ENCODE measurements around the gene ZRANB1. TPM values are rescaled to one million over a fixed set of nuclear protein-coding genes. Genes with fewer than 3 reads are reported as not detected.
"Not testable (repeated sequence)": the region's sequence is repeated elsewhere in the genome, so short reads cannot be mapped to it uniquely, and the experiment has no call there.

ZRANB1 gene
- total RNA-seq, 2 donors from 2014 or later, result 26.0 to 26.9 TPM

DNA sequence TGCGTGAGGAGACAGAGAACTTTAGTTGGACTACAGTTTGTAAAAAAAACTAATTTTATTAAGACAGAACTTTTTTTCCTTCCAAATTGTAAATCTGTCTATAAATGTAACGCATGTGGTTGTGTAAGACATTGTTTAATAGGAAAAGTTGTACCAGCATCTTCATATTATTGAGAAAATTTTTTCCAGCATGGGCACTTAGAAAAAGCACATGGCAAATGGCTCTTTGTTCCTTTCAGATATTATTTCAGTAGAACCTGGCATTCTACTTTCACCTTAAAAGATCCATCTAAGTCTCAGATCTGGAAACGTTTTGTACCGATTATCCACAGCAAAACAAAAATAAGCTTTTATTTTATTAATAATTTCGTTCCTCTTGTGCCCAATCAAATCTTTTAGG is 43.2 kb downstream of the ZRANB1 start:
- H3K4me1 Mint-ChIP-seq, result no peaks in the 10 kb centered on the region
- no peaks in the 10 kb centered on the region for H3K9me3 ChIP-seq (ENCODE audit: control insufficient read depth, low read length)
- H3K36me3 Mint-ChIP-seq (ENCODE audit: low read depth), result peaks cover 71% of the 10 kb centered on the region
- H3K27ac Mint-ChIP-seq, result no peak overlapping the region
- H3K27me3 ChIP-seq (ENCODE audit: control insufficient read depth, insufficient read depth, low read length, poor library complexity, severe bottlenecking), result no peaks in the 10 kb centered on the region
- H3K27ac ChIP-seq (ENCODE audit: low read depth, low read length), result no peak overlapping the region
- H3K4me1 ChIP-seq (ENCODE audit: control insufficient read depth, insufficient read depth, low read length), result no peaks in the 10 kb centered on the region
- no peak for DNase-seq
- peaks cover 78% of the 10 kb centered on the region for H3K36me3 ChIP-seq (ENCODE audit: control insufficient read depth, insufficient read depth, low read length)
- no peaks in the 10 kb centered on the region for H3K9me3 Mint-ChIP-seq
- H3K27me3 Mint-ChIP-seq (ENCODE audit: insufficient read depth), result no peaks in the 10 kb centered on the region
- H3K4me3 Mint-ChIP-seq, result no peak overlapping the region
- no peak overlapping the region for H3K4me3 ChIP-seq (ENCODE audit: low read length)
- H3K9ac ChIP-seq (ENCODE audit: extremely low read depth, low read length, poor library complexity, severe bottlenecking), result no peak overlapping the region
- TF ChIP-seq, protein P1, sequence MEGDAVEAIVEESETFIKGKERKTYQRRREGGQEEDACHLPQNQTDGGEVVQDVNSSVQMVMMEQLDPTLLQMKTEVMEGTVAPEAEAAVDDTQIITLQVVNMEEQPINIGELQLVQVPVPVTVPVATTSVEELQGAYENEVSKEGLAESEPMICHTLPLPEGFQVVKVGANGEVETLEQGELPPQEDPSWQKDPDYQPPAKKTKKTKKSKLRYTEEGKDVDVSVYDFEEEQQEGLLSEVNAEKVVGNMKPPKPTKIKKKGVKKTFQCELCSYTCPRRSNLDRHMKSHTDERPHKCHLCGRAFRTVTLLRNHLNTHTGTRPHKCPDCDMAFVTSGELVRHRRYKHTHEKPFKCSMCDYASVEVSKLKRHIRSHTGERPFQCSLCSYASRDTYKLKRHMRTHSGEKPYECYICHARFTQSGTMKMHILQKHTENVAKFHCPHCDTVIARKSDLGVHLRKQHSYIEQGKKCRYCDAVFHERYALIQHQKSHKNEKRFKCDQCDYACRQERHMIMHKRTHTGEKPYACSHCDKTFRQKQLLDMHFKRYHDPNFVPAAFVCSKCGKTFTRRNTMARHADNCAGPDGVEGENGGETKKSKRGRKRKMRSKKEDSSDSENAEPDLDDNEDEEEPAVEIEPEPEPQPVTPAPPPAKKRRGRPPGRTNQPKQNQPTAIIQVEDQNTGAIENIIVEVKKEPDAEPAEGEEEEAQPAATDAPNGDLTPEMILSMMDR (conservative IDR thresholded peaks at IDR 0.05), result no peak
- WGBS, 2 experiments (ENCODE audit: insufficient coverage in 1 of 2, insufficient read length in 1 of 2), result 96% methylated on average over 3 to 5 of the region's 5 CpGs

DNA sequence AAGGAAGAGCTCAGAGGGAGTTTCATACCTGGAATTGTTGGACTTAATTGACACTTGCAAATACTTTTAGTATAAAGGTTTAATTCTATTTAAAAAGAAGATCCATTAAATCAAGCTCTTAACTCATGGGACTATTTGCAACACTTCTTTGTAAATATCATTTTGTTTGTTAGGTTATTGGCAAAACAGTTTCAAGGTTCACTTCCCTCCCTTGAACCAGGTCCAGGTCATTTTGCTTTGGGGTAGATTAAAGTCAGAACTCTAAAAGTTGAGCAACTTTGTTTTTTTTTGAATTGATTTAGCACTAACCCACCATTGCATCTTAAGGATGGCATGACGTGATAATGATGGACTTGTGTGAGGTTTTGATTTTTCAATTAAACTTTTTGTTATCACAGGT is 45.9 kb downstream of the ZRANB1 start:
- H3K27me3 Mint-ChIP-seq (ENCODE audit: insufficient read depth), result no peaks in the 10 kb centered on the region
- no peaks in the 10 kb centered on the region for H3K27me3 ChIP-seq (ENCODE audit: control insufficient read depth, insufficient read depth, low read length, poor library complexity, severe bottlenecking)
- H3K36me3 ChIP-seq (ENCODE audit: control insufficient read depth, insufficient read depth, low read length), result peaks cover 79% of the 10 kb centered on the region
- H3K4me3 Mint-ChIP-seq, result no peak overlapping the region
- no peaks in the 10 kb centered on the region for H3K9me3 Mint-ChIP-seq
- H3K27ac ChIP-seq (ENCODE audit: low read depth, low read length), result no peak overlapping the region
- H3K4me1 Mint-ChIP-seq, result no peaks in the 10 kb centered on the region
- no peak overlapping the region for H3K4me3 ChIP-seq (ENCODE audit: low read length)
- TF ChIP-seq, protein P1 (conservative IDR thresholded peaks at IDR 0.05), result no peak
- WGBS, 2 experiments (ENCODE audit: insufficient coverage in 1 of 2, insufficient read length in 1 of 2), result 91 to 100% methylated on average over 1 of the region's 1 CpG
- peaks cover 82% of the 10 kb centered on the region for H3K36me3 Mint-ChIP-seq (ENCODE audit: low read depth)
- peak overlapping the region; percentile 20 for H3K27ac Mint-ChIP-seq
- DNase-seq, result no peak
- no peaks in the 10 kb centered on the region for H3K9me3 ChIP-seq (ENCODE audit: control insufficient read depth, low read length)
- H3K9ac ChIP-seq (ENCODE audit: extremely low read depth, low read length, poor library complexity, severe bottlenecking), result no peak overlapping the region
- no peaks in the 10 kb centered on the region for H3K4me1 ChIP-seq (ENCODE audit: control insufficient read depth, insufficient read depth, low read length)

DNA sequence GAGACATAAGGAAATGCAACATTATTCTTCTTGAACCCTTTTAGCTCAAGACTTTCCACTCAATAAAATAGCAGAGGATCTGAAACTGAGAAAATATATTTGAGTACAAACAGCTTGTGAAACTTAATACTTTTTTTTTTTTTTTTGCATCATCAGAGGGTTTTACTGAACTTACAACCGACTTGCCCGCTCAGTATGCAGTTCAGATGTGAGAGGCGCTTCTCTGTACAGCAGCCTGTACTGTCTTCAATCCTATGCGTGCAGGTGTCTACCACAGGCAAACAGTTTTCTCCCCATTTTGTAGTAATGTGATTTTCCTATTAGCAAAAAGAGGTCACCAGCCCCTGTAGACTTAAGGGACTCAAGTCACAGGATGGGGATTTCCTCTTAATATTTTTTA is 46.8 kb downstream of the ZRANB1 start:
- H3K9me3 Mint-ChIP-seq; H3K9ac ChIP-seq (ENCODE audit: extremely low read depth, low read length, poor library complexity, severe bottlenecking); H3K27ac ChIP-seq (ENCODE audit: low read depth, low read length); H3K4me3 ChIP-seq (ENCODE audit: low read length); DNase-seq; H3K27me3 Mint-ChIP-seq (ENCODE audit: insufficient read depth); H3K4me3 Mint-ChIP-seq; H3K9me3 ChIP-seq (ENCODE audit: control insufficient read depth, low read length); H3K4me1 ChIP-seq (ENCODE audit: control insufficient read depth, insufficient read depth, low read length); H3K27ac Mint-ChIP-seq; H3K4me1 Mint-ChIP-seq; H3K27me3 ChIP-seq (ENCODE audit: control insufficient read depth, insufficient read depth, low read length, poor library complexity, severe bottlenecking): not testable (repeated sequence)
- WGBS, 2 experiments (ENCODE audit: insufficient coverage in 1 of 2, insufficient read length in 1 of 2), result 83 to 100% methylated on average over 4 of the region's 4 CpGs
- H3K36me3 ChIP-seq (ENCODE audit: control insufficient read depth, insufficient read depth, low read length), result peaks cover 79% of the 10 kb centered on the region
- peaks cover 82% of the 10 kb centered on the region for H3K36me3 Mint-ChIP-seq (ENCODE audit: low read depth)

DNA sequence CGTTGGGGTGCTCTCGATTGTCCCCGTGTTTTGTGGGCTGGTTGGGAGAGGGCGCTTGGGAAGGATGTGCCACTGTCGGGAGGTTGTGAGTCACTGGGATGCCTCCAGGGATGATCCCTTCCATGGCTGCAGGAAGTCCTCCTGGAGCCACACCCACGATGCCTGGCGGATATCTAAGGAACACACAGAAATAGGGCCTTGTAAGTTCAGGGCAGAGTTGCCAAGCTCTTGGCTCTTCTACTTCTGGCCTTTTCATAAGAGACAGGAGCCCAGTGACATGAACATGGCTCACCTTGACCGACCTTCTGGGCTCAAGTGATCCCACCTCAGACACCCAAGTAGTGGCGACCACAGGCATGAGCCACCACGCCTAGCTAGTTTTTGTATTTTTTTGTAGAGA is 47.6 kb downstream of the ZRANB1 start:
- H3K9me3 Mint-ChIP-seq, result no peaks in the 10 kb centered on the region
- no peaks in the 10 kb centered on the region for H3K27me3 ChIP-seq (ENCODE audit: control insufficient read depth, insufficient read depth, low read length, poor library complexity, severe bottlenecking)
- no peak for DNase-seq
- H3K4me3 ChIP-seq (ENCODE audit: low read length), result no peak overlapping the region
- 92 to 96% methylated on average over 4 to 10 of the region's 10 CpGs for WGBS, 2 experiments (ENCODE audit: insufficient coverage in 1 of 2, insufficient read length in 1 of 2)
- no peaks in the 10 kb centered on the region for H3K4me1 ChIP-seq (ENCODE audit: control insufficient read depth, insufficient read depth, low read length)
- no peak overlapping the region for H3K27ac ChIP-seq (ENCODE audit: low read depth, low read length)
- H3K36me3 ChIP-seq (ENCODE audit: control insufficient read depth, insufficient read depth, low read length), result peaks cover 78% of the 10 kb centered on the region
- no peaks in the 10 kb centered on the region for H3K27me3 Mint-ChIP-seq (ENCODE audit: insufficient read depth)
- H3K36me3 Mint-ChIP-seq (ENCODE audit: low read depth), result peaks cover 85% of the 10 kb centered on the region
- H3K4me1 Mint-ChIP-seq, result no peaks in the 10 kb centered on the region
- no peak overlapping the region for H3K4me3 Mint-ChIP-seq
- no peaks in the 10 kb centered on the region for H3K9me3 ChIP-seq (ENCODE audit: control insufficient read depth, low read length)
- H3K27ac Mint-ChIP-seq, result peak overlapping the region; percentile 73
- no peak overlapping the region for H3K9ac ChIP-seq (ENCODE audit: extremely low read depth, low read length, poor library complexity, severe bottlenecking)
- TF ChIP-seq, protein P1 (conservative IDR thresholded peaks at IDR 0.05), result no peak
